NOMO-1 treated with dmso at 0.1 percent for 144 hours (cell line): ENCODE data around the gene DNAL4.

Source experiments
- DNase-seq: peaks from one replicate; lab custom pipeline; 2025; ENCODE audit not compliant: unreplicated experiment; lab: John Stamatoyannopoulos, UW

The DNAL4 gene

GRCh38 chr22:38741576-38741975, 52.4 kb downstream of the DNAL4 start:
- no peak for DNase-seq

GRCh38 chr22:38741166-38741565, 52.8 kb downstream of the DNAL4 start:
- DNase-seq = no peak

- no peak for DNase-seq
These were observed 53.2 kb downstream of the DNAL4 start for GRCh38 chr22:38740754-38741153.

- no peak for DNase-seq
These were observed 53.7 kb downstream of the DNAL4 start for GRCh38 chr22:38740116-38740723.

GRCh38 chr22:38739300-38740055, 54.5 kb downstream of the DNAL4 start:
- DNase-seq = no peak

- no peak for DNase-seq
These were observed 55.4 kb downstream of the DNAL4 start for GRCh38 chr22:38738475-38739070.

GRCh38 chr22:38737302-38738060, 56.5 kb downstream of the DNAL4 start:
- no peak for DNase-seq

- DNase-seq = no peak
These were observed 57.7 kb downstream of the DNAL4 start for GRCh38 chr22:38736257-38736570.

GRCh38 chr22:38735465-38736256, 58.3 kb downstream of the DNAL4 start:
- no peak for DNase-seq

- DNase-seq = no peak
These were observed 58.8 kb downstream of the DNAL4 start for GRCh38 chr22:38735126-38735464.

- no peak for DNase-seq
These were observed 59.4 kb downstream of the DNAL4 start for GRCh38 chr22:38734421-38735100.

GRCh38 chr22:38733724-38734381, 60.1 kb downstream of the DNAL4 start:
- DNase-seq = no peak

GRCh38 chr22:38733329-38733723, 60.6 kb downstream of the DNAL4 start:
- DNase-seq = no peak

- no peak for DNase-seq
These were observed 61.6 kb downstream of the DNAL4 start for GRCh38 chr22:38732251-38732815.

- DNase-seq = no peak
These were observed 62.2 kb downstream of the DNAL4 start for GRCh38 chr22:38731703-38732161.

GRCh38 chr22:38730411-38730871, 63.5 kb downstream of the DNAL4 start:
- no peak for DNase-seq

GRCh38 chr22:38729946-38730345, 64.0 kb downstream of the DNAL4 start:
- no peak for DNase-seq

- no peak for DNase-seq
These were observed 64.8 kb downstream of the DNAL4 start for GRCh38 chr22:38728871-38729796.
